ENCODE measurements around the gene SULT4A1.

Gene SULT4A1

DNA sequence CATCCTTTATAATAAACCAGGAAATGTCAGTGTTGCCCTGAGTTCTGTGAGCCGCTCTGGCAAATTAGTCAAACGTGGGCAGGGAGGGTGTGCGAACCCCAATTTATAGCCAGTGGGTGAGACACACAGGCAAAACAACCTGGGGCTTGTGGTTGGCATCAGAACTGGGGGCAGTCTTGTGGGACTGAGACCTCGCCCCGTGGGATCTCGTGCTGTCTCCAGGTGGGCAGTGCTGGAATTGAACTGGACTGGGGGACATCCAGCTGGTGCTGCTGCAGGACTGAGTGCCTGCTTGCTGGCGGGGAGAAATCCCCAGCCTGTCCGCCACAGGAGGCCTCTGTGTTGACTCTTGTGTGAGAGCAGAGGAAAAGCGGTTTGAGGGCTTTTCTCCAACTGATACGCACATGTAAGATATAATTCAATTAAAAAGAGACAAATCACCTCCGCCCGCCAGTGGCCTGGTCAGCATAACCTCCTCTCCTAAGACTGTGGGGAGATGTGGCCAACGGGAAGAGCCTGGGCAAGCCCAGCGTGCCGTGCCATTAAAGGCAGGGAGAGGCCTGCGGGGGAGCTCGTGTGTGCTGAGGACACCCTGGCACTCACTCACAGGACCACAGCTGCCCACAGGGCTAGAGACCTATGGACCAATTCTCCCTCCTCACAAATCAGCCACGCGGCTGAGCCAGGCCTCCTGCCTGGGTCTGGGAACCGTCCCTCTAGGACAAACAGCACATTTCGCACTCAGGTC is 18.4 kb downstream of the SULT4A1 start:
- DNase-seq: no peak

DNA sequence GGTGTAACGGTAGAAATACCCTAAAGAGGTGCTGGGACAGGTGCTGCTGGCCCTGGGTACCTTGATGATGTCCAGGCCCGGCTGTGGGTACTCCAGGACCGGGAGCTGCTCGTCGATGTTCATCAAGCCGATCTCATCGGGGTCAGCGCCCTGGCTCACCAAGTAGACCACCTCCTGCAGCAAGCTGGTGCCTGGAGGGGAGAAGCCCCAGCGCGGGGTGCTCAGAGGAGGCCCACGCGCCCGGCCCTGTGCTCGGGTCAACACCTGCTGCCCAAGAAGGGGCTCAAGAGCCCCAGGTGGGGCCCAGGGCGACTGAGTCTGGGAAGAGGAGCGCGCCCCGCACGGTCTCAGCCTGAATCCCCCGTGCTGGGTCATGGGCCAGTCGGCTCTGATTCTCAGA is 20.6 kb downstream of the SULT4A1 start:
- DNase-seq: no peak

- DNase-seq: no peak
These were observed 21.5 kb downstream of the SULT4A1 start for GRCh38 chr22:43840851-43841250.

DNA sequence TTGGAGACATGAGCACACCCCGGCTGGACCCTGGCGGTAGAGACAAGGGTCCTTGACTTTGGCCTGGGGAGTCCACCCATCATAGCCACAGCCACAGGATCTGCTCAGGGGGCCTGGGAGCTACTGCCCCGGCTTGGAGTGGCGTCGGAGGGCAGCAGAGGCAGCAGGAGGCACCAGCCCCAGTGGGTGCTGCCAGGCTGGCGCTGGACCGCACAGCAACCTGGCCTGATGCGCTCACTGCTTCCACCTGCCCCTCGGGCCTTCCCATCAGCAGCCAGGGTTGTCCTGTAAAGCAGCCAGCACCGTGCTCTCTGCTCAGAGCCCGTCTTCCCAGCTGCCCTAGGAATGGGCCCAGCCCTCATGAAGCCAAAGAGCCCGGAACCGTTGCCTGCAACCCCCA is 21.9 kb downstream of the SULT4A1 start:
- no peak for DNase-seq

DNA sequence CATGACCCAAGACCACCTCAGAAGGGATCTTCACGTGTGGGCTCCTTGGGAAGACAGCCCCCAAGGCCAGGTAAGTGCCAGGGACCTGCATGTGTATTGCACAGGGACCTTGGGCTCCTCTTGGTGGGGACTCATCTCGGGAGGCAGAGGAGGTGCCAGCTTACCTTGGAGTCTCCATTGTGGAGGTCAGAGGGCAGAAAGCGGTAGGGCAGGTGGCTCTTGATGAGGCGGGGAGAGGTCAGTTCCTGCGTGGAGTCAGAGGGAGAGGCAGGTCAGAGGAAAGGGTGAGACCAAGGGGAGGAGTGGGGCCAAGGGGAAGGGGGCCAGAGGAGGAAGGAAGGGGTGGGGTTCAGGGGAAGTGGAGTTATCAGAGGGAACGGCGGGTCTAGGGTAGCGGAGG is 22.5 kb downstream of the SULT4A1 start:
- DNase-seq: no peak

DNA sequence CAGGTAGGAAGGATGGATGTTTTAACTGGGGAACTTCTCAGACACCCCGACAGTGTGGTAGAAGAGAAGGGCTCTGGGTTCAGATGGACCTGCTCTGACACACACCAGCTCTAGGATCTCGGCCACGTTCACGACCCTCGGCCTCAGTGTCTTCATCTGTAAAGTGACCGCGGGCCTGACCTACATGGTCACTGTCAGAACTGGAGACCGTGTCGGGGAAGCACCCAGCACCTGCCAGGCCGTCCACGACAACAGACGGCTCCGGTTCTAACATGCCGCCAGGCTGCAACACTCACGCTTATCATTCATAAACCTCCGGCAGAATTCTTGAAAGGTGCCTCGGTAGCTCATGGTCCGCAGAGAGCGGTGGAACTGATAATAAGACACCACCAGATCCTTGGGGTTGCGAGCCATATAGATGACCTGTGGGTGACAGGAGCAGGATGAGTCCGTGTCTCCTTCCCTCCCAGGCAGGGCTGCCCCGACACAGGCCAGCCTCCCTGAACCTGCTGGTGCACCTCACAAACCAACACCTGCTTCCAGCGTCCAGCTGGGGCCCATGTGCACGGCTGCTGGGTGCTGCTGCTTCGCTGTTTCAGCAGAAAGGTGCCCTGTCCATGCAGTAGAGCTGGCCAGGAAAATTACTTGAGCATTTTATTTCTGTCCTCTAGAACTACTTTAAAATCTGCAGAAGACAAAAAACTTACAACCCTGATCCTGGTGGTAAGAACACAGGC is 23.6 kb downstream of the SULT4A1 start:
- DNase-seq: no peak

GRCh38 chr22:43838161-43838560 is 24.2 kb downstream of the SULT4A1 start:
- no peak for DNase-seq

- no peak for DNase-seq
These were observed 24.6 kb downstream of the SULT4A1 start for GRCh38 chr22:43837666-43838065.

GRCh38 chr22:43835736-43836135 is 26.6 kb downstream of the SULT4A1 start:
- DNase-seq: no peak

- DNase-seq: no peak
These were observed 27.1 kb downstream of the SULT4A1 start for GRCh38 chr22:43835166-43835565.

DNA sequence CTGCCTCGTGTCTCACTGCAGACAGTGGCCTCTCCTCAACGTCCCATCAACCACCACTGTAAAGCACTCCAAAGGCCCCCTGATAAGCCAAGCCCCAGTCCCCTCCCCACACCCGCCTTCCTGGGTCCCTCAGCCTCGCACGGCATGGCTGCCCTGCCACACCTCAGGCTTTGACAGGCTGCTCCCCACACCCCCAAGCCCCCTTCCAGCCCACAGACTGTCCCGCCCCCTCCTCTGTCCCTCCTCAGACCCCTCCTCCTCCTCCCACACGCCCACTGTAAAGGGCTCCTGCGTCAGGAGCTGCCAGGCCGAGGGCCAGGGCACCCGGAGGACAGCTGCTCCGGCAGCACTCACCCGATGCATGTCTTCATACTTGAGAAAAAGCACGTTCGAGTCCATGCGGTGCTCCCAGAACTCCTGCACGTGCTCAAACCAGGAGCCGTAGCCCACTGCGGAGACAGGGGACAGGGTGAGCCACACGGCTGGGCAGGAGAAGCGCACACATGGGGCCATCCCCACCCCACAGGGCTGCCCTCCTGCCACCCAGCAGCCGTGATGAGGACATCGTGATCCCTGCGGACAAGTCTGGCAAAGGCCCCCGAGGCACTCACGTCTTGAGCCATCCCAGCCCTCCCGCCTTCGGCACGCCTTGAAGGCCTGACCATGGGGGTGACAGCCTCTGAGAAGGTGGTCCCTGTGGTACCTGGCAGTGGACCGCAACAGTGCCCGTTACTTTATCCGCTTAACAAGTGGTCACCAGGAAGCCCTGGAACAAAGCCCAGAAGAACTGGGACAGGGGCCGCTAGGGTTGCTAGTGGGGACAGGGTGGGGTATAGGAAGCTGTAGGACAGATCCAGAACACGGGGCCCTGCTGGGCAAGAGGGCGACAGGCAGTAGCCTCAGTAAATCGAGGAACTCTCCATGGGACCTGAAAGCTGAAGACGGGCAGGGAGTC is 28.8 kb downstream of the SULT4A1 start:
- no peak for DNase-seq

DNA sequence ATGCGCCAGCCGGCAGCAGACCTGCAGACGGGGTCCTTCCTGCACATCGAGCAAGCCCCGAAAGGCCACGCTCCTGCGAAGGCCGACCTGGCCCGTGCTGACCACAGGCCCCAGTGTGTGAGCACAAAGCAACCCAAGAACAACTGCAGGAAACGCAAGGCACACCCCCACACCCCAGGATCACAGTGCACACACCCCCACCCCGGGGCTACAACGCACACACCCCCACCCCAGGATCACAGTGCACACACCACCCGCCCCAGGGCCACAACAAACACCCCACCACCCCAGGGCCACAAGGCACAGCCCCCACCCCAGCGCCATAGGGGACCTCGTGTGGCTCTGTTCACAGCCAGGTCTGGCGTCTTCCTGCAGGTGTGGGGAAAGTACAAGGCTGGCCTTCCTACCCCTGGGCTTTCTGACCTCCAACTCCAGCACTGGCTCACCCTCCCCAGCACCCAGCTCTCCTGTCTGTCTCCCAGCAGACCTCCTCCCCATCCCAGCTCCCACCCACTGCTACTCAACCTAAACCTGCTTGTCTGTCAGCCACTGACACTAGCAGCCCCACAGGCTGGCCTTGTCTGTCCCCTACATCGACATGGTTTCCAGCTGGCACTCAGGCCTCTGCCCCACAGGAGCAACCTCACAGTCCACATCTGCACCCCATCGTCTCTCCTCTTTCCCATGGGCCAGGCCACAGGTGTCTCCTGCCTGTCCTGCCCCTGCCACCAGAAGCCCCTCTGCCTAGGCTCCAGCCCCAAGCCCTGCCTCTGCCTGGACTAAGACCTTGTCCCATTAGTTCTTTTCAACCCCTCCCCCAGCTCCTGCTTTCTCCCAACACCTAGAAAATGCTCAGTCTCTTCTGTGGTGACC is 29.7 kb downstream of the SULT4A1 start:
- no peak for DNase-seq

DNA sequence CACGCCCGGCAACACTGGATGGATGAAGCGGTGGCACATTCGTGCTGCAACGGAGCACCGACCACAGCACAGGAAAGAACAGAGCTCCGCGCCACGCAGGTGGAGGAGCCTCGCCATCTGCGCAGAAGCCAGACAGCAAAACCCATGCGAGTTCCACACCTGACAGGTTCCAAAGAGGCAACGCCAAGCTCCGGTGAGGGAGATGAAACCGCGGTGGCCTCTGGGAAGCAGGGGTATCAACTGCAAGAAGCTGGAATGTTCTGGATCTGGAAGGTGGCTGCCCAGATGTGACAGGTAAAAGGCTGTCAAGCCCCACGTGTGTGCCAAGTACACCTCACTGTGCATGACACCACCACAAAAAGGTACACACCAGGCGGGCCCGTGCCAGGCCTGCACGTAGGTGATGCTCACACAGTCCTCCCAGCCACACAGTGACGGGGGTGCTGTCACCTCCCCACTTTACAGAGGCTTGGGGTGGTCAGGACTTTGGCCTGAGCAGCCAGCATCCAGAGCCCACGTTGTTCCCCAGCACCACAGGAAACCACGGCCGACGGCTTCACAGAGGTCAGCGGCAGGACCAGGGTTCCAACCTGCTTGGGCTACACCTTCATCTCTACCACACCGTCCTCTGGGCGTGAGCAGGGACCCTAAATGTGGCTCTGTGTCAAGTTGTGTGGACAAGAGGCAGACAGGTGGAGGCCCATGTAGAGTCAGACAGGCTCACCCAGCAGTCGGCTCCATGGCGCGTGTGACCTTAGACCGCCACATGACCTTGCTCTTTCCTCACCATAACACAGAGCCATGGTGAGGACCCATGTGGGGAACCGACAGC is 30.5 kb downstream of the SULT4A1 start:
- no peak for DNase-seq

- no peak for DNase-seq
These were observed 31.3 kb downstream of the SULT4A1 start for GRCh38 chr22:43830931-43831560.

DNA sequence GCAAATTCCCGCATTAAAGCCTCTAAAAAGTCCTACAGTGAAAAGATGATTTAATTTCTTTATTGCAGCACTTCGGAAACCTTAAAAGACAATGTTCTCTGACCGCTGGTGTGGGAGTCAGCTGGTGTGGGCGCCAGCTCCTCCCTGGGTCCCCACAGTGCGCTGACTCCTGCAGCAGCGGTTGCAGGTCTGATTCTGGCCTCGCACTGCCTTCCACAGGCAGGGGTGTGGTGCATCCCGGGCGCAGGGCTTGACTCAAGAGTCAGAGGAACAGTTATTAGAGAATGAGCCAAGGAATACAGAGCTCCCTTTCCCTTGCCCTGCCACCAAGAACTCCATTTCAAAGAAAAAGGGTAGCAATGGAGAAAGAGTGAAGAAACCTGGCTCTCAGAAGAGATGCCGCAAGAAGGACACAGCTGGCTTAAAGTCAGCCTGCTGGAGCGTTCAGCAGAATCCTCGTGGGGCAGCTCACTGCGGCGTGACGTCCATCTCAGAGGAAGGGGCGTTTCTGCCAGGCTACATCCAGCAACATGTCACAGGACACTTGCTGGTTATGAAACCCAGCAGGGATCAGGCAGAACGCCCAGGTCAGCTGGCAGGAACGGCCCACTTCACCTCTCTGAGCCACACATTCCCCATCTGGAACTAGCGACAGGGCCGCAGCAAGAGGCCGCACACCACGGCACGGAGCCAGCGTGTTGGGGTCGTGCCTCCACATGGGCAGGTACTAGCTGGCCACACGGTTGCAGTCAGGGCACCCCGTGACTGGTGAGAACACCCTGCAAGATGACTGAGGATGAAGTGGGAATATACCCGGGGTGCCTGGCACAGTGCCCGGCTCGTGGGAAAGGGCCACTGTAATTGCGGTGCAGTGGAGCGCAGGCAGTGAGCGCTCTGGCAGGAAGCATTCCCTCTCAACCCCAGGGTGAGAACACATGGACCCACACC is 32.1 kb downstream of the SULT4A1 start:
- DNase-seq: no peak

- no peak for DNase-seq
These were observed 33.1 kb downstream of the SULT4A1 start for GRCh38 chr22:43828998-43829782.

DNA sequence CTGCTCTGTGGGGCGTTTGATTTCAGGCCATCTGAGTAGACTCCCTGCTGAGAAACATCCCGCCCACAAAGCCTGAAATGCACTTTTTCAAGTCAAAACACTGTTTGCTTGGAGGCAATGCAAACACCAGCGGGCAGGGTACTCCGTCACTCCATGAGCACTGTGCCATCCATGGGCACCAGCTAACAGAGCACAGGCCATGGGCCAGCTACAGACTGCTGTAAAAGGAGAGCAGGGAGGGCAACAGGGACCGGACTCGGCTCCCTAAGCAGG is 33.7 kb downstream of the SULT4A1 start:
- DNase-seq: no peak

GRCh38 chr22:43827926-43828724 is 34.2 kb downstream of the SULT4A1 start:
- DNase-seq: no peak
